Progenitor cell of endocrine pancreas (in vitro differentiated cells): ENCODE results near the gene POU6F2. TPM values are rescaled to one million over a fixed set of nuclear protein-coding genes. Genes with fewer than 3 reads are reported as not detected.

Experiments
- DNase-seq: peaks from one replicate; pipeline ENCODE4 v3.0.0; 2021; ENCODE audit warnings: low spot score; ENCODE audit not compliant: unreplicated experiment
- H3K27ac Mint-ChIP-seq: 2 replicates; pipeline ENCODE4 v1.8.0; 2021; ENCODE audit warnings: mild to moderate bottlenecking, moderate library complexity, mixed read lengths
- H3K27me3 Mint-ChIP-seq: 2 replicates; pipeline ENCODE4 v1.8.0; 2021; ENCODE audit warnings: mixed read lengths
- H3K36me3 Mint-ChIP-seq: 2 replicates; pipeline ENCODE4 v1.8.0; 2022; ENCODE audit warnings: mixed read lengths; ENCODE audit not compliant: insufficient read depth
- H3K4me1 Mint-ChIP-seq: 2 replicates; pipeline ENCODE4 v1.8.0; 2021; ENCODE audit warnings: low read depth, mixed read lengths
- H3K4me3 Mint-ChIP-seq: 2 replicates; pipeline ENCODE4 v1.8.0; 2021; ENCODE audit warnings: low read depth, mild to moderate bottlenecking, moderate library complexity, mixed read lengths
- H3K9me3 Mint-ChIP-seq: 2 replicates; pipeline ENCODE4 v1.8.0; 2021; ENCODE audit warnings: low read depth, mixed read lengths
- total RNA-seq: library from RNA; stranded (reverse); gene quantifications from 2 replicates; pipeline ENCODE4 v1.2.1, GENCODE V29; 2021
- TF ChIP-seq, protein P1 (sequence below): fragments of 200-600 bp; sonication (generic); IDR thresholded peaks from one replicate; pipeline ENCODE4 v1.5.0; 2021; ENCODE audit warnings: antibody characterized with exemption, mild to moderate bottlenecking; ENCODE audit not compliant: unreplicated experiment

The POU6F2 gene
- total RNA-seq, 1 donor from 2014 or later: 5.6 TPM

DNA sequence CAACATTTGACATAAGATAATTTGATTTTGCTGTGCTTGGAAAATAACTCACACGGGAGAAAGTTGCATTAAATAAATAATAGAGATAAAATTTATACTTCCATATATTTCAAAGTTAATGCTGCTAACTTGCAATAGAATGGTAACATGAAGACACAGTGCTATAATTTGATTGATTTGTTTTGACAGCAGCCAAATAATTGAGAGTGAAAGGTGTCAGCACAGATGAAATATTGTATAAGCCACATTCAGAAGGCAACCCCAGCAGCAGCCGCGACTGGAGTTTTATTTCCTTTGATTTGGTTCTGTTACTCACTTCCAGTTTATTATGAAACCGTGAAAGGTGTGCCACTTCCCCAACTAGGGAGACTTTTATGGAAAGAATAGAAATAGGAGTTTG is 242.2 kb downstream of the POU6F2 start:
- Mint-ChIP-seq H3K9me3 (no peaks in the 10 kb centered on the region), H3K27me3 (no peaks in the 10 kb centered on the region), H3K4me1 (peaks cover 3% of the 10 kb centered on the region), H3K4me3 (no peak overlapping the region), H3K27ac (no peak overlapping the region), H3K36me3 (no peaks in the 10 kb centered on the region)
- DNase-seq: no peak
- TF ChIP-seq, protein P1, sequence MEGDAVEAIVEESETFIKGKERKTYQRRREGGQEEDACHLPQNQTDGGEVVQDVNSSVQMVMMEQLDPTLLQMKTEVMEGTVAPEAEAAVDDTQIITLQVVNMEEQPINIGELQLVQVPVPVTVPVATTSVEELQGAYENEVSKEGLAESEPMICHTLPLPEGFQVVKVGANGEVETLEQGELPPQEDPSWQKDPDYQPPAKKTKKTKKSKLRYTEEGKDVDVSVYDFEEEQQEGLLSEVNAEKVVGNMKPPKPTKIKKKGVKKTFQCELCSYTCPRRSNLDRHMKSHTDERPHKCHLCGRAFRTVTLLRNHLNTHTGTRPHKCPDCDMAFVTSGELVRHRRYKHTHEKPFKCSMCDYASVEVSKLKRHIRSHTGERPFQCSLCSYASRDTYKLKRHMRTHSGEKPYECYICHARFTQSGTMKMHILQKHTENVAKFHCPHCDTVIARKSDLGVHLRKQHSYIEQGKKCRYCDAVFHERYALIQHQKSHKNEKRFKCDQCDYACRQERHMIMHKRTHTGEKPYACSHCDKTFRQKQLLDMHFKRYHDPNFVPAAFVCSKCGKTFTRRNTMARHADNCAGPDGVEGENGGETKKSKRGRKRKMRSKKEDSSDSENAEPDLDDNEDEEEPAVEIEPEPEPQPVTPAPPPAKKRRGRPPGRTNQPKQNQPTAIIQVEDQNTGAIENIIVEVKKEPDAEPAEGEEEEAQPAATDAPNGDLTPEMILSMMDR: no peak

DNA sequence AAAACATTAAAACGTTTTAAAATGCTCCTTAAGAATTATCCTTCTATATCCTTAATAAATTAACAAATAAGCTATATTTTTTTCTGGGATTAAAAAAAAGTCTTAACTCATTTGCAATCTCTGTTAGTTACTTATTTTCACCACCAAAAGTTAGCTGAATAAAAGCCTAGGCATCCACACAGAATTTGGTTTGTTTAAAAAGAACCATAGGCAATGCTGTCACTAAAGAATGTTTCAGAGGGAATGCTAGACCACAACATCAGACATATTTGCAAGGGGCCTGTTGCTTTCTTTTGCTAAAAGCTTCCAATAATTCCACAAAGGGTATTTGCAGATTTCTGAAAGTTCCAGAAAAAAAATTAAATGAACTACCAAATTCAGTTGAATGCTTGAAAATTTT is 244.2 kb downstream of the POU6F2 start:
- DNase-seq: no peak
- no peaks in the 10 kb centered on the region for H3K4me1 Mint-ChIP-seq
- TF ChIP-seq, protein P1: no peak
- H3K36me3 Mint-ChIP-seq: no peaks in the 10 kb centered on the region
- H3K4me3 Mint-ChIP-seq: no peak overlapping the region
- H3K9me3 Mint-ChIP-seq: no peaks in the 10 kb centered on the region
- no peaks in the 10 kb centered on the region for H3K27me3 Mint-ChIP-seq
- H3K27ac Mint-ChIP-seq: no peak overlapping the region

DNA sequence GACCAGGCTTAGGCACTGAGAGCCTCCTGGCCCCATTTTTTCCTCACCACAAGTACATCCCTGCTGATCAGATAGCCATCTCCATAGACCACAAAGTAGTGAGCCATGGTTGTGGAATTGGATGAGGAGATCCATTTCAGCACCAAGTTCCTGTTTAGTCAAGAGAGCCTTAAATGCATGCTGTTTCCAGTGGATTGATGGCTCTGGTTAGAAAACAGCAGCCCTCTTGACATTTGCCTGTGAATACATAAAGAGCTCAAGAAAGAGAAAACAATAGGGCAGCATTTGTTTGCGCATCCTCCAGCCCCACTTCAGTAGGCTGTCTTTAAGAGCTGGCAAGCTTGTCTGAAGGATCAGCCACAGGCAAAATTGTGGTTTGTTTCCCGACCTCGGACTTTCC is 251.2 kb downstream of the POU6F2 start:
- no peak overlapping the region for H3K4me3 Mint-ChIP-seq
- H3K9me3 Mint-ChIP-seq: no peaks in the 10 kb centered on the region
- no peaks in the 10 kb centered on the region for H3K4me1 Mint-ChIP-seq
- H3K27ac Mint-ChIP-seq: no peak overlapping the region
- TF ChIP-seq, protein P1: no peak
- no peak for DNase-seq
- no peaks in the 10 kb centered on the region for H3K36me3 Mint-ChIP-seq
- H3K27me3 Mint-ChIP-seq: no peaks in the 10 kb centered on the region

DNA sequence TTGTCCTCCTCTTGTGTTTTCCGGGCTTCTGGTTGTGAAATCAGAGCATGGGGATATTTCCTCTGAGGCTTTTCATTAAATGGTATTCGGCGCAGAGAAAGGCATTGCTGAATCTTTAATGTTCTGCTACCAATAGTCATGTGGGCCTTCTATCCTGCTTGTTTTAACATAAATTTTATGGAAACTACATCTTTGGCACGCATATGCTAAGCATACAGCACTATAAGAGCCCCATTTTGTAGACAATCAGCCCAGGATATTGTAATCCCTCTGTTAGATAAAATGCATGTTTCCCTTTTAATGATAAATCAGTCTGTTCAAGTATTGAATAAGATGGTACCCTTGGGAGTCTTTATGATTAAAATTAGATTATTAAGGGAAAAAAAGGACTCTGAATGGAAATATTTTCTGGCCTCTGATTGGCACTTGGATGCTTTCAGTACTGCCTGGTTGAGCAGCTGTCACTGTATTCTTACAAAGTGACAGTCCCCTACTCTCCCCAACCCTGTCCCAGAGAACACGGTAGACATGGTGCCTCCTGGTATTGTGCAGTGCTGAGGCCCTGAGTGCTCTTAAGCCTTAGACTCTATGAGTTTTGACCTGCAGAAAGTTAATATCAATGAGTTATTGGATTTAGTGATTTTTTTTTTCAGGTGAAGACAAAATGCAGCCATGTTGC is 256.3 kb downstream of the POU6F2 start:
- Mint-ChIP-seq H3K9me3 (no peaks in the 10 kb centered on the region), H3K27ac (no peak overlapping the region), H3K4me1 (no peaks in the 10 kb centered on the region), H3K4me3 (no peak overlapping the region), H3K27me3 (no peaks in the 10 kb centered on the region), H3K36me3 (no peaks in the 10 kb centered on the region)
- no peak for DNase-seq
- TF ChIP-seq, protein P1: no peak

DNA sequence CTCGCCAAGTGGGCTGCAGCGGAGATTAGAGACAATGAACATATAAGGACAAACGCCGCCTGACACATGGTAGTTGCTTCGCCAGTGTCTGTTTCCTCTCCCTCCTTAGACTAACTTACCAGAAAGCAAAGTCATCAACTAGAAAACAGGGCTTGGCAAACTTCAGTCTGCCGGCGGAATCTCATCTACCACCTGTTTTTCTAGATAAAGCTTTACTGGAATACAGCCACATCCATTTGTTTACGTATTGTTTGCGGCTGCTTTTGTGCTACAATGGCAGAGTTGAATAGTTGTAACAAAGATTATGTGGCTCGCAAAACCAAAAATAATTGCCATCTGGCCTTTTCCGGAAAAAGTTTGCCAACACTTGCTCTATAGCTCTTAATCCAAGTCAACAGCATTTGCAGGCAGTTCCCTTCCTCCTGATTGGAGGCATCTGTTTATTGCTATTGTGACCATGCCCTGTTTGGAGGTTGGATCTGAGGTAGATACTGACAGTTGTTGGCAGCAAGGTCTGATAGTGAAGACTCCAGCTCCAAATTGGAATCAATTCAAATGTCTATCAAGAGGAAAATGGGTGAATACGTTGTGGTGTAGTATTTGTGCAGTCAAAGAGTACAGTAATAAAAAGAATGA is 260.6 kb downstream of the POU6F2 start:
- DNase-seq: no peak
- H3K27ac Mint-ChIP-seq: no peak overlapping the region
- H3K9me3 Mint-ChIP-seq: peaks cover 16% of the 10 kb centered on the region
- H3K4me1 Mint-ChIP-seq: no peaks in the 10 kb centered on the region
- TF ChIP-seq, protein P1: no peak
- no peaks in the 10 kb centered on the region for H3K27me3 Mint-ChIP-seq
- no peak overlapping the region for H3K4me3 Mint-ChIP-seq
- H3K36me3 Mint-ChIP-seq: peaks cover 2% of the 10 kb centered on the region
